Ureter (tissue), 1 donor: ENCODE data around the gene DTD1. TPM values are rescaled to one million over a fixed set of nuclear protein-coding genes. Genes with fewer than 3 reads are reported as not detected.
"Not testable (repeated sequence)": the region's sequence is repeated elsewhere in the genome, so short reads cannot be mapped to it uniquely, and the experiment has no call there.

Experiments used
- DNase-seq: peaks from one replicate; pipeline ENCODE4 v3.0.0-alpha.2; 2020; ENCODE audit warnings: low spot score
- total RNA-seq: library from RNA; stranded (reverse); gene quantifications from one replicate; pipeline ENCODE4 v1.2.4, GENCODE V29; 2023
- donor health status: DM: yes; HTN: yes; CAD: no.

The DTD1 gene
- total RNA-seq, 1 donor from 2014 or later = 30.6 TPM

GRCh38 chr20:18739751-18740166 lies 151.9 kb downstream of the DTD1 start:
- DNase-seq = peak; percentile 53

GRCh38 chr20:18740726-18741125 lies 152.9 kb downstream of the DTD1 start:
- no peak for DNase-seq

- no peak for DNase-seq
Observed at GRCh38 chr20:18742841-18743240, 155.0 kb downstream of the DTD1 start.

- no peak for DNase-seq
Observed at GRCh38 chr20:18743665-18744440, 156.0 kb downstream of the DTD1 start.

- no peak for DNase-seq
Observed at GRCh38 chr20:18747090-18747489, 159.2 kb downstream of the DTD1 start.

- DNase-seq = no peak
Observed at GRCh38 chr20:18748987-18749386, 161.1 kb downstream of the DTD1 start.

GRCh38 chr20:18749528-18749927 lies 161.7 kb downstream of the DTD1 start:
- no peak for DNase-seq

GRCh38 chr20:18750735-18751134 lies 162.9 kb downstream of the DTD1 start:
- DNase-seq = no peak

GRCh38 chr20:18754030-18754652 lies 166.3 kb downstream of the DTD1 start:
- DNase-seq = no peak

GRCh38 chr20:18754653-18755045 lies 166.8 kb downstream of the DTD1 start:
- no peak for DNase-seq

GRCh38 chr20:18760852-18761251 lies 173.0 kb downstream of the DTD1 start:
- not testable (repeated sequence) for DNase-seq

- DNase-seq = no peak
Observed at GRCh38 chr20:18767676-18768075, 179.8 kb downstream of the DTD1 start.

- no peak for DNase-seq
Observed at GRCh38 chr20:18773566-18773965, 185.7 kb downstream of the DTD1 start.

GRCh38 chr20:18774207-18774606 lies 186.4 kb downstream of the DTD1 start:
- DNase-seq = no peak

- no peak for DNase-seq
Observed at GRCh38 chr20:18775633-18776032, 187.8 kb downstream of the DTD1 start.

- DNase-seq = no peak
Observed at GRCh38 chr20:18778690-18779392, 191.0 kb downstream of the DTD1 start.

- no peak for DNase-seq
Observed at GRCh38 chr20:18780385-18781130, 192.7 kb downstream of the DTD1 start.

GRCh38 chr20:18781509-18781908 lies 193.7 kb downstream of the DTD1 start:
- no peak for DNase-seq

GRCh38 chr20:18783385-18783959 lies 195.6 kb downstream of the DTD1 start:
- DNase-seq = no peak

GRCh38 chr20:18787046-18787445 lies 199.2 kb downstream of the DTD1 start:
- not testable (repeated sequence) for DNase-seq

GRCh38 chr20:18788021-18788420 lies 200.2 kb downstream of the DTD1 start:
- DNase-seq = no peak

- DNase-seq = no peak
Observed at GRCh38 chr20:18790787-18791186, 202.9 kb downstream of the DTD1 start.
